HCT116 (cell line): Measurements from ENCODE around the gene LHB. TPM values are rescaled to one million over a fixed set of nuclear protein-coding genes. Genes with fewer than 3 reads are reported as not detected.

Experiments used
- ATAC-seq: fragments of 200-7000 bp; cut with Tn5 transposase; 2 replicates; pipeline ENCODE4 v1.9.1; 2020; ENCODE audit warnings: mild to moderate bottlenecking, moderate library complexity
- Bru-seq: library from RNA; stranded (reverse); fragments of 400-500 nt; gene quantifications from one replicate; lab custom pipeline; 2021; lab: Mats Ljungman, UMichigan
- BruChase-seq, 2 experiments: library from RNA; stranded (reverse); fragments of 400-500 nt; gene quantifications; one replicate each; lab custom pipeline; 2021; lab: Mats Ljungman, UMichigan
- BruUV-seq: library from RNA; stranded (reverse); fragments of 400-500 nt; replicated peaks from 2 replicates; lab custom pipeline; 2021; lab: Mats Ljungman, UMichigan
- CTCF ChIA-PET: fragments of 300-600 bp; sonication (Branson Sonifier 250); formaldehyde crosslinking; loops from one replicate; lab custom pipeline; 2021; ENCODE audit warnings: antibody characterized with exemption; lab: Charles Lee
- POLR2A ChIA-PET: fragments of 300-600, 350-600 bp; sonication (Branson Sonifier 250); formaldehyde crosslinking; loops from one replicate; lab custom pipeline; 2021; ENCODE audit warnings: antibody characterized with exemption; lab: Charles Lee
- RAD21 ChIA-PET, 2 experiments: fragments of 300-600 bp; sonication (Branson Sonifier 250); formaldehyde crosslinking; loops; one replicate each; lab custom pipeline; 2023; ENCODE audit warnings: low total read pairs in 2 of 2; ENCODE audit not compliant: uncharacterized antibody in 2 of 2, unreplicated experiment in 2 of 2, low non-redundant PET in 1 of 2; lab: Charles Lee
- DNase-seq: peaks from one replicate; pipeline ENCODE4 v3.0.0-alpha.2; 2010; ENCODE audit warnings: low read depth, low spot score
- H2AFZ ChIP-seq: fragments of 200-600 bp; shearing (Covaris generic), sonication (generic); 2 replicates; pipeline ENCODE4 v1.6.1; 2017; ENCODE audit warnings: low read depth, mixed run types, mixed read lengths, antibody characterized with exemption, low read length; ENCODE audit not compliant: poor library complexity, severe bottlenecking
- H3K27ac ChIP-seq: 2 replicates; pipeline ENCODE4 v1.5.1; 2012; ENCODE audit warnings: low read depth, low read length
- H3K27me3 ChIP-seq: fragments of 200-600 bp; sonication (generic); 2 replicates; pipeline ENCODE4 v1.6.1; 2016; ENCODE audit warnings: mixed run types, low read length, mixed read lengths; ENCODE audit not compliant: insufficient read depth
- H3K36me3 ChIP-seq, 2 experiments: fragments of 200-500 bp in 1 of 2; fragments of 200-600 bp in 1 of 2; sonication (Bioruptor generic) in 1 of 2; sonication (generic) in 1 of 2; 2 replicates each; pipeline versions ENCODE4 v1.5.1 to v1.6.1; 2014 to 2016; ENCODE audit warnings: low read length in 2 of 2, inconsistent platforms in 1 of 2, mixed read lengths in 1 of 2, mixed run types in 1 of 2; ENCODE audit not compliant: insufficient read depth in 2 of 2, control insufficient read depth in 1 of 2
- H3K4me1 ChIP-seq, 2 experiments: fragments of 200-600 bp in 1 of 2; sonication (generic) in 1 of 2; 2 replicates each; pipeline versions ENCODE4 v1.5.1 to v1.6.1; 2012 to 2017; ENCODE audit warnings: low read length in 2 of 2, inconsistent platforms in 1 of 2, mild to moderate bottlenecking in 1 of 2, mixed read lengths in 1 of 2, mixed run types in 1 of 2, moderate library complexity in 1 of 2; ENCODE audit not compliant: insufficient read depth in 2 of 2, control insufficient read depth in 1 of 2
- H3K4me2 ChIP-seq: fragments of 200-600 bp; sonication (generic); 2 replicates; pipeline ENCODE4 v1.6.1; 2017; ENCODE audit warnings: mixed run types, low read length, mixed read lengths
- H3K4me3 ChIP-seq, 2 experiments: fragments of 200-600 bp in 1 of 2; sonication (generic) in 1 of 2; replicated peaks in 1 of 2; 2 replicates each; pipeline ENCODE4 v1.5.1; 2011 to 2016; ENCODE audit warnings: low read length in 2 of 2, control low read depth in 1 of 2, low read depth in 1 of 2, mild to moderate bottlenecking in 1 of 2, mixed read lengths in 1 of 2, mixed run types in 1 of 2
- H3K79me2 ChIP-seq: fragments of 200-600 bp; sonication (generic); 2 replicates; pipeline ENCODE4 v1.6.1; 2017; ENCODE audit warnings: mild to moderate bottlenecking, mixed run types, low read length, moderate library complexity, mixed read lengths; ENCODE audit not compliant: insufficient read depth
- H3K9ac ChIP-seq: fragments of 200-600 bp; sonication (generic); 2 replicates; pipeline ENCODE4 v1.6.1; 2016; ENCODE audit warnings: low read length, mixed read lengths
- H3K9me2 ChIP-seq: fragments of 200-600 bp; sonication (generic), shearing (Covaris generic); 2 replicates; pipeline ENCODE4 v1.6.1; 2017; ENCODE audit warnings: mixed run types, mild to moderate bottlenecking, moderate library complexity; ENCODE audit not compliant: insufficient read depth
- H3K9me3 ChIP-seq, 2 experiments: fragments of 200-500 bp in 1 of 2; fragments of 200-600 bp in 1 of 2; sonication (Bioruptor generic) in 1 of 2; sonication (generic) in 1 of 2; 2 replicates each; pipeline ENCODE4 v1.6.1; 2014 to 2017; ENCODE audit warnings: low read length in 2 of 2, mixed read lengths in 2 of 2, inconsistent platforms in 1 of 2, low read depth in 1 of 2, mild to moderate bottlenecking in 1 of 2, mixed run types in 1 of 2, moderate library complexity in 1 of 2; ENCODE audit not compliant: control insufficient read depth in 1 of 2, insufficient read depth in 1 of 2
- H4K20me1 ChIP-seq: fragments of 200-600 bp; sonication (generic), shearing (Covaris generic); 2 replicates; pipeline ENCODE4 v1.6.1; 2017; ENCODE audit warnings: mixed run types, mild to moderate bottlenecking, moderate library complexity; ENCODE audit not compliant: insufficient read depth
- CBX3 ChIP-seq: IDR thresholded peaks from 2 replicates; pipeline ENCODE4 v1.6.1; 2012; ENCODE audit warnings: low read depth
- EGR1 ChIP-seq: IDR thresholded peaks from 2 replicates; pipeline ENCODE4 v1.6.1; 2012; ENCODE audit warnings: low read depth
- EZH2 ChIP-seq: fragments of 200-600 bp; sonication (generic); IDR thresholded peaks from 2 replicates; pipeline ENCODE4 v1.6.1; 2017; ENCODE audit warnings: antibody characterized with exemption, mixed run types
- EZH2phosphoT487 ChIP-seq: fragments of 200-600 bp; IDR thresholded peaks from 2 replicates; pipeline ENCODE4 v1.6.1; 2018; ENCODE audit warnings: antibody characterized with exemption, borderline replicate concordance
- FOSL1 ChIP-seq: IDR thresholded peaks from 2 replicates; pipeline ENCODE4 v1.6.1; 2012; ENCODE audit warnings: low read depth
- JUND ChIP-seq: IDR thresholded peaks from 2 replicates; pipeline ENCODE4 v1.6.1; 2012
- POLR2A ChIP-seq: IDR thresholded peaks from 2 replicates; pipeline ENCODE4 v1.7.0; 2011; ENCODE audit warnings: borderline replicate concordance; ENCODE audit not compliant: insufficient read depth, insufficient read length; ENCODE audit errors: extremely low read depth
- RAD21 ChIP-seq: IDR thresholded peaks from 2 replicates; pipeline ENCODE4 v1.6.1; 2012; ENCODE audit warnings: low read depth, mild to moderate bottlenecking
- SIN3A ChIP-seq: IDR thresholded peaks from 2 replicates; pipeline ENCODE4 v1.6.1; 2012; ENCODE audit warnings: low read depth
- SP1 ChIP-seq: IDR thresholded peaks from 2 replicates; pipeline ENCODE4 v1.6.1; 2012; ENCODE audit warnings: low read depth
- SRF ChIP-seq: IDR thresholded peaks from 2 replicates; pipeline ENCODE4 v1.6.1; 2012; ENCODE audit warnings: low read depth
- TCF7L2 ChIP-seq: IDR thresholded peaks from 2 replicates; pipeline ENCODE4 v1.7.0; 2011; ENCODE audit warnings: borderline replicate concordance, inconsistent platforms; ENCODE audit not compliant: insufficient read depth, insufficient read length; ENCODE audit errors: extremely low read depth
- YY1 ChIP-seq: IDR thresholded peaks from 2 replicates; pipeline ENCODE4 v1.6.1; 2011; ENCODE audit warnings: low read length, low read depth, moderate library complexity, mild to moderate bottlenecking; ENCODE audit not compliant: insufficient replicate concordance; ENCODE audit errors: extremely low read depth
- ZFX ChIP-seq: fragments of 450-650 bp; IDR thresholded peaks from 2 replicates; pipeline ENCODE4 v1.6.1; 2017
- ZNF274 ChIP-seq: fragments of 200-500 bp; sonication (Bioruptor generic); IDR thresholded peaks from 2 replicates; pipeline ENCODE4 v1.6.1; 2014; ENCODE audit warnings: mild to moderate bottlenecking, low read depth, low read length, inconsistent platforms
- intact Hi-C: fragments of 100-400 bp; cut with micrococcal nuclease; formaldehyde crosslinking; loops from 2 replicates; pipeline ENCODE4 v1.10.0; 2022
- long read RNA-seq: library from polyadenylated mRNA; unstranded; transcript quantifications from one replicate; pipeline ENCODE4 v2.0.0, GENCODE V29; 2021; ENCODE audit not compliant: unreplicated experiment
- polyA plus RNA-seq: library from polyadenylated mRNA; unstranded; fragments of >200 nt; gene quantifications from 2 replicates; pipeline ENCODE4 v1.2.1, GENCODE V29; 2012; ENCODE audit warnings: missing spikeins
- total RNA-seq: library from RNA; stranded (reverse); gene quantifications from one replicate; pipeline ENCODE4 v1.2.1, GENCODE V29; 2021; ENCODE audit not compliant: unreplicated experiment
- TF ChIP-seq, protein P1 (sequence below): IDR thresholded peaks from 2 replicates; pipeline ENCODE4 v1.6.1; 2012
- TF ChIP-seq, protein P2 (sequence below): IDR thresholded peaks from 2 replicates; pipeline ENCODE4 v1.6.1; 2011; ENCODE audit warnings: mild to moderate bottlenecking, low read length, moderate library complexity; ENCODE audit not compliant: insufficient replicate concordance; ENCODE audit errors: extremely low read depth
- TF ChIP-seq, protein P3 (sequence below): IDR thresholded peaks from 2 replicates; pipeline ENCODE4 v1.6.1; 2012
- TF ChIP-seq, protein P4 (sequence below): IDR thresholded peaks from 2 replicates; pipeline ENCODE4 v1.6.1; 2012; ENCODE audit warnings: low read depth

LHB gene
- total RNA-seq (3.7 TPM), Bru-seq, nascent RNA (percentile 22 among the genes with signal in this experiment), BruChase-seq, experiment 1, labeled RNA remaining after a 6-hour chase (percentile 40 among the genes with signal in this experiment), BruChase-seq, experiment 2, labeled RNA remaining after a 2-hour chase (percentile 40 among the genes with signal in this experiment)
- polyA plus RNA-seq = 4.2 and 4.7 TPM in 2 replicates
- long read RNA-seq, partial matches to known transcripts = 0 of 2 reads
- long read RNA-seq, other reads (novel, unspliced or antisense) = 0 of 2 reads

DNA sequence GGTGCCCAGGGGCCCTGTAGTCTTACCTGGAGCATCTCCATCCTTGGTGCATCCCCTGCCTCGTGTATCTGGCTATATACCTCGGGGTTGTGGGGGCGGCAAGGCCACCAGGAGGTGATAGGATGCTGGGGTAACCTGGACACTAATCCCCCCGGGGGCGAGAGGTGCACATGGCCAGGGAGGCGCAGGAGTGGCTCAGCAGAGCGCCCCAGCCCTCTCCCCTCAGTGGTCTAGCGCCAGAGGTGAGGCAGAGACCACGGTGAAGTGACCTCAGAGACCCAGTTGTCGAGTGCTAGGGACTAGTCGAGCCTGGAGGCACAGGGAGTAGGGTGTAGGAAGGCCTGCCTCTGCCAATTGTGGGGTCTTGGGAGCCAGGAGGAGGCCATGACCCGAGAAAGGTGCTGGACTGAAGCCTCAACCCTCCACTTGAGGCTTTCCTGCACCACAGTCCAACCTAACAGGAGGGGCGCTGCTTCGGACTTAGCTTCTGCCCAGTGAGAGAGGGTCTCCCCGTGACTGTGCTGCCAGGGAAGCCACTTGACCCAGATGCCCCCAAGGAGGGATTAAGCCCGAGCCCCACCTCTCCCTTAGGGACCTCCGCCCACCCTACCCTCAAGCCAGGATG is at the start of gene LHB:
LHB (minus strand) TSS at position 51 of the 625 bp plus-strand sequence; CDS start at position 41, 10 bp downstream.
- BruUV-seq = TSS peak; percentile 14
- ATAC-seq (peak; percentile 0; the same call in 1 of the 2 replicates), DNase-seq (no peak)
- Histone ChIP-seq H3K36me3 (peaks cover 9 to 15% of the 10 kb centered on the region in 2 experiments), H3K79me2 (no peaks in the 10 kb centered on the region), H3K4me1 (peaks cover 30 to 52% of the 10 kb centered on the region in 2 experiments), H3K27me3 (no peaks in the 10 kb centered on the region), H3K9me2 (no peaks in the 10 kb centered on the region), H3K27ac (peak within 1 kb of the TSS; percentile 95), H3K4me3 (peak within 1 kb of the TSS; percentile 53 to 60), H2AFZ (no peak within 1 kb of the TSS), H3K4me2 (peak within 1 kb of the TSS; percentile 95), H3K9ac (peak within 1 kb of the TSS; percentile 77), H4K20me1 (no peaks in the 10 kb centered on the region), H3K9me3 (no peaks in the 10 kb centered on the region)
- no peak for TF ChIP-seq RAD21
- TF ChIP-seq EZH2 = no peak
- no peak for TF ChIP-seq TCF7L2
- TF ChIP-seq JUND = no peak
- TF ChIP-seq EGR1 = no peak
- TF ChIP-seq FOSL1 = no peak
- TF ChIP-seq SIN3A = no peak
- TF ChIP-seq, protein P1, sequence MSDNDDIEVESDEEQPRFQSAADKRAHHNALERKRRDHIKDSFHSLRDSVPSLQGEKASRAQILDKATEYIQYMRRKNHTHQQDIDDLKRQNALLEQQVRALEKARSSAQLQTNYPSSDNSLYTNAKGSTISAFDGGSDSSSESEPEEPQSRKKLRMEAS = no peak
- TF ChIP-seq SP1 = no peak
- no peak for TF ChIP-seq POLR2A
- TF ChIP-seq YY1 = no peak
- TF ChIP-seq SRF = no peak
- no peak for TF ChIP-seq CBX3
- TF ChIP-seq, protein P2, sequence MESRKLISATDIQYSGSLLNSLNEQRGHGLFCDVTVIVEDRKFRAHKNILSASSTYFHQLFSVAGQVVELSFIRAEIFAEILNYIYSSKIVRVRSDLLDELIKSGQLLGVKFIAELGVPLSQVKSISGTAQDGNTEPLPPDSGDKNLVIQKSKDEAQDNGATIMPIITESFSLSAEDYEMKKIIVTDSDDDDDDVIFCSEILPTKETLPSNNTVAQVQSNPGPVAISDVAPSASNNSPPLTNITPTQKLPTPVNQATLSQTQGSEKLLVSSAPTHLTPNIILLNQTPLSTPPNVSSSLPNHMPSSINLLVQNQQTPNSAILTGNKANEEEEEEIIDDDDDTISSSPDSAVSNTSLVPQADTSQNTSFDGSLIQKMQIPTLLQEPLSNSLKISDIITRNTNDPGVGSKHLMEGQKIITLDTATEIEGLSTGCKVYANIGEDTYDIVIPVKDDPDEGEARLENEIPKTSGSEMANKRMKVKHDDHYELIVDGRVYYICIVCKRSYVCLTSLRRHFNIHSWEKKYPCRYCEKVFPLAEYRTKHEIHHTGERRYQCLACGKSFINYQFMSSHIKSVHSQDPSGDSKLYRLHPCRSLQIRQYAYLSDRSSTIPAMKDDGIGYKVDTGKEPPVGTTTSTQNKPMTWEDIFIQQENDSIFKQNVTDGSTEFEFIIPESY = no peak
- no peak for TF ChIP-seq ZFX
- TF ChIP-seq, protein P3, sequence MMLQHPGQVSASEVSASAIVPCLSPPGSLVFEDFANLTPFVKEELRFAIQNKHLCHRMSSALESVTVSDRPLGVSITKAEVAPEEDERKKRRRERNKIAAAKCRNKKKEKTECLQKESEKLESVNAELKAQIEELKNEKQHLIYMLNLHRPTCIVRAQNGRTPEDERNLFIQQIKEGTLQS = no peak
- TF ChIP-seq EZH2phosphoT487 = no peak
- TF ChIP-seq ZNF274 = no peak
- TF ChIP-seq, protein P4, sequence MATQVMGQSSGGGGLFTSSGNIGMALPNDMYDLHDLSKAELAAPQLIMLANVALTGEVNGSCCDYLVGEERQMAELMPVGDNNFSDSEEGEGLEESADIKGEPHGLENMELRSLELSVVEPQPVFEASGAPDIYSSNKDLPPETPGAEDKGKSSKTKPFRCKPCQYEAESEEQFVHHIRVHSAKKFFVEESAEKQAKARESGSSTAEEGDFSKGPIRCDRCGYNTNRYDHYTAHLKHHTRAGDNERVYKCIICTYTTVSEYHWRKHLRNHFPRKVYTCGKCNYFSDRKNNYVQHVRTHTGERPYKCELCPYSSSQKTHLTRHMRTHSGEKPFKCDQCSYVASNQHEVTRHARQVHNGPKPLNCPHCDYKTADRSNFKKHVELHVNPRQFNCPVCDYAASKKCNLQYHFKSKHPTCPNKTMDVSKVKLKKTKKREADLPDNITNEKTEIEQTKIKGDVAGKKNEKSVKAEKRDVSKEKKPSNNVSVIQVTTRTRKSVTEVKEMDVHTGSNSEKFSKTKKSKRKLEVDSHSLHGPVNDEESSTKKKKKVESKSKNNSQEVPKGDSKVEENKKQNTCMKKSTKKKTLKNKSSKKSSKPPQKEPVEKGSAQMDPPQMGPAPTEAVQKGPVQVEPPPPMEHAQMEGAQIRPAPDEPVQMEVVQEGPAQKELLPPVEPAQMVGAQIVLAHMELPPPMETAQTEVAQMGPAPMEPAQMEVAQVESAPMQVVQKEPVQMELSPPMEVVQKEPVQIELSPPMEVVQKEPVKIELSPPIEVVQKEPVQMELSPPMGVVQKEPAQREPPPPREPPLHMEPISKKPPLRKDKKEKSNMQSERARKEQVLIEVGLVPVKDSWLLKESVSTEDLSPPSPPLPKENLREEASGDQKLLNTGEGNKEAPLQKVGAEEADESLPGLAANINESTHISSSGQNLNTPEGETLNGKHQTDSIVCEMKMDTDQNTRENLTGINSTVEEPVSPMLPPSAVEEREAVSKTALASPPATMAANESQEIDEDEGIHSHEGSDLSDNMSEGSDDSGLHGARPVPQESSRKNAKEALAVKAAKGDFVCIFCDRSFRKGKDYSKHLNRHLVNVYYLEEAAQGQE = no peak
- ChIA-PET POLR2A (interaction anchor here (0.6 to 2.3 kb wide), 3 partner anchors 24 to 39 kb away, joined by 3 to 9 read pairs (median 7); partner anchors contain the start of genes GYS1 and RUVBL2), RAD21 (no interaction called here), CTCF (interaction anchor here (0.8 to 4.3 kb wide), 5 partner anchors 13 to 222 kb away, joined by 3 to 44 read pairs (median 6); partner anchors contain the start of genes GYS1 and RUVBL2)
- intact Hi-C loops = no loop called here
